SK-N-SH (cell line): ENCODE data around the gene NECTIN1. TPM values are rescaled to one million over a fixed set of nuclear protein-coding genes. Genes with fewer than 3 reads are reported as not detected.

Experiments used
- CTCF ChIA-PET: fragments of 300-600, 350-600 bp; formaldehyde crosslinking; extraction: SDS; loops from one replicate; lab custom pipeline; 2021; lab: Yijun Ruan, JAX
- POLR2A ChIA-PET: fragments of 350-600 bp; sonication (Branson Sonifier 250); formaldehyde crosslinking; extraction: SDS; loops from one replicate; lab custom pipeline; 2020; ENCODE audit warnings: antibody characterized with exemption, inconsistent platforms; lab: Yijun Ruan, JAX
- DNase-seq: peaks from one replicate; pipeline ENCODE4 v3.0.0; 2012
- H2AFZ ChIP-seq: fragments of 200-600 bp; sonication (generic); 2 replicates; pipeline ENCODE4 v1.8.1; 2016; ENCODE audit warnings: antibody characterized with exemption, mild to moderate bottlenecking, low read depth
- H3F3A ChIP-seq: fragments of 200-600 bp; sonication (generic); replicated peaks from 2 replicates; pipeline ENCODE3; 2016; ENCODE audit warnings: antibody characterized with exemption, mild to moderate bottlenecking; ENCODE audit not compliant: insufficient read depth
- H3K27ac ChIP-seq, 2 experiments: fragments of 200-500 bp in 1 of 2; fragments of 200-600 bp in 1 of 2; sonication (Bioruptor generic) in 1 of 2; sonication (generic), shearing (Covaris generic) in 1 of 2; 2 replicates each; pipeline versions ENCODE4 v1.5.1 to v1.6.1; 2014 to 2016; ENCODE audit warnings: low read depth in 2 of 2, inconsistent platforms in 1 of 2, low read length in 1 of 2, mild to moderate bottlenecking in 1 of 2, mixed read lengths in 1 of 2
- H3K27me3 ChIP-seq: fragments of 200-600 bp; sonication (generic), shearing (Covaris generic); 2 replicates; pipeline ENCODE4 v1.6.1; 2016; ENCODE audit warnings: mixed run types; ENCODE audit not compliant: insufficient read depth
- H3K36me3 ChIP-seq, 2 experiments: fragments of 200-500 bp in 1 of 2; fragments of 200-600 bp in 1 of 2; sonication (Bioruptor generic) in 1 of 2; sonication (generic) in 1 of 2; replicated peaks in 1 of 2; 2 replicates each; pipeline versions ENCODE3 to v1.5.1; 2014 to 2016; ENCODE audit warnings: low read length in 1 of 2, mild to moderate bottlenecking in 1 of 2; ENCODE audit not compliant: insufficient read depth in 2 of 2, control insufficient read depth in 1 of 2
- H3K4me1 ChIP-seq, 2 experiments: fragments of 200-500 bp in 1 of 2; fragments of 200-600 bp in 1 of 2; sonication (Bioruptor generic) in 1 of 2; sonication (generic), shearing (Covaris generic) in 1 of 2; 2 replicates each; pipeline versions ENCODE4 v1.5.1 to v1.6.1; 2014 to 2016; ENCODE audit warnings: low read depth in 1 of 2, low read length in 1 of 2, mixed run types in 1 of 2; ENCODE audit not compliant: insufficient read depth in 2 of 2, control insufficient read depth in 1 of 2
- H3K4me2 ChIP-seq: fragments of 200-600 bp; sonication (generic), shearing (Covaris generic); 2 replicates; pipeline ENCODE4 v1.6.1; 2017; ENCODE audit warnings: mixed run types
- H3K4me3 ChIP-seq, 2 experiments: fragments of 200-500 bp in 1 of 2; fragments of 200-600 bp in 1 of 2; sonication (Bioruptor generic) in 1 of 2; sonication (generic), shearing (Covaris generic) in 1 of 2; 2 replicates each; pipeline versions ENCODE4 v1.5.1 to v1.8.1; 2014 to 2016; ENCODE audit warnings: low read depth in 2 of 2, inconsistent platforms in 1 of 2, low read length in 1 of 2, mild to moderate bottlenecking in 1 of 2, mixed read lengths in 1 of 2, moderate library complexity in 1 of 2
- H3K79me2 ChIP-seq: fragments of 200-600 bp; sonication (generic); 2 replicates; pipeline ENCODE4 v1.8.1; 2017; ENCODE audit warnings: mild to moderate bottlenecking; ENCODE audit not compliant: insufficient read depth
- H3K9ac ChIP-seq: fragments of 200-600 bp; sonication (generic); 2 replicates; pipeline ENCODE4 v1.6.1; 2017; ENCODE audit warnings: mixed run types
- H3K9me2 ChIP-seq: fragments of 200-600 bp; sonication (generic); 2 replicates; pipeline ENCODE4 v1.6.1; 2017; ENCODE audit warnings: mixed run types
- H3K9me3 ChIP-seq: fragments of 200-600 bp; sonication (generic); 2 replicates; pipeline ENCODE4 v1.6.1; 2017; ENCODE audit warnings: mixed run types, mild to moderate bottlenecking, moderate library complexity
- H4K20me1 ChIP-seq: fragments of 200-600 bp; sonication (generic); 2 replicates; pipeline ENCODE4 v1.6.1; 2017; ENCODE audit warnings: mild to moderate bottlenecking, mixed run types; ENCODE audit not compliant: insufficient read depth
- ELF1 ChIP-seq: IDR thresholded peaks from 2 replicates; pipeline ENCODE4 v1.4.0; 2012
- FOXJ3 ChIP-seq: sonication (generic); formaldehyde crosslinking; IDR thresholded peaks from 2 replicates; pipeline ENCODE4 v1.5.1; 2020; ENCODE audit warnings: mild to moderate bottlenecking, missing genetic modification reagents
- JUND ChIP-seq: IDR thresholded peaks from 2 replicates; pipeline ENCODE4 v1.4.0; 2012
- MXI1 ChIP-seq: IDR thresholded peaks from 2 replicates; pipeline ENCODE4 v1.6.1; 2012; ENCODE audit warnings: mild to moderate bottlenecking, low read depth, low read length, improper control_type of control experiment
- NFIC ChIP-seq: IDR thresholded peaks from 2 replicates; pipeline ENCODE4 v1.4.0; 2012; ENCODE audit warnings: borderline replicate concordance
- RAD21 ChIP-seq: IDR thresholded peaks from 2 replicates; pipeline ENCODE4 v1.6.1; 2012; ENCODE audit warnings: mild to moderate bottlenecking, low read length
- RFX5 ChIP-seq: IDR thresholded peaks from 2 replicates; pipeline ENCODE4 v1.6.1; 2012; ENCODE audit warnings: mild to moderate bottlenecking, improper control_type of control experiment, low read length
- RXRA ChIP-seq: IDR thresholded peaks from 2 replicates; pipeline ENCODE4 v1.4.0; 2012; ENCODE audit warnings: low read depth, mild to moderate bottlenecking, borderline replicate concordance
- SMC3 ChIP-seq: IDR thresholded peaks from 2 replicates; pipeline ENCODE4 v1.6.1; 2012; ENCODE audit warnings: low read depth, low read length, improper control_type of control experiment
- TAF1 ChIP-seq: IDR thresholded peaks from 2 replicates; pipeline ENCODE4 v1.6.1; 2012; ENCODE audit warnings: low read depth, mild to moderate bottlenecking, low read length, moderate library complexity, borderline replicate concordance
- TEAD4 ChIP-seq: IDR thresholded peaks from 2 replicates; pipeline ENCODE4 v1.4.0; 2012; ENCODE audit warnings: mild to moderate bottlenecking, borderline replicate concordance; ENCODE audit not compliant: insufficient read depth
- WGBS: methylation state at CpG from one replicate; pipeline ENCODE4 v1.1.6; 2017; ENCODE audit warnings: low lambda C conversion rate; 5-methylcytosine and 5-hydroxymethylcytosine counted together
- polyA plus RNA-seq, 3 experiments: library from polyadenylated mRNA; depleted of rRNA; stranded (reverse); fragments of >200 nt; gene quantifications; 2 replicates each; pipeline ENCODE4 v1.2.3, GENCODE V29; 2012

The NECTIN1 gene
- polyA plus RNA-seq, 1 of the 3 experiments (the other 2 are of a cell fraction) = 9.1 TPM

DNA sequence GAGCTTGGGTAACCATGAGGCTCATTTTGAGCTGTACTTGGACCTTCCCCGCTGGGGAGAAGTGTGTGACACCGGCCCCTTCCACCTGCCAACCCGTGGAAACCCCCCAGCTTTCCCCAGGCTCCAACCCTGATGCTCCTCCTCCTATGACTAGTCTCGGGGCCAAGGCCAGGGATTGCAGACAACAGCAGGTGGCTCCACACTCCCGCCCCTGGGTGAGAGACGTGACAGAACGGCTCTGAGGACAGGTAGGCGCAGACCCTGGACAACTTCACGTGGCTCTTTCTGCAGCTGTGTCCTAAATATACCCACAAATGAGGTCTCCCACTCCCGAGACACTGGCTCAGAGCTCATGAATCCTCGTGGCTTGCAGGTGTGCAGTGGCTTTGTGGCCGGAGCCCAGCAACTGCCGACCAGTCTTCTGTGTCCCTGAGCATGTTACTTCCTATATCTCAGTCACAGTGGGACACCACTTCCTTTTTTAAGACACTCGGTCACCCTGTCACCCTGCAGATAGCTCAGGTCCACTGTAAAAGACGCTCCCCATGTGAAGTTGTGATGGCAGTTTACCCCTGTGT, 55.2 kb downstream of the NECTIN1 start:
- H3K27me3 ChIP-seq = no peaks in the 10 kb centered on the region
- no peak overlapping the region for H3K9ac ChIP-seq
- H3K4me2 ChIP-seq = no peak overlapping the region
- peaks cover 10 to 35% of the 10 kb centered on the region in 2 experiments; a peak in 2 of 4 replicates for H3K4me1 ChIP-seq
- H3K27ac ChIP-seq = peak overlapping the region in 1 of 2 experiments; percentile 93; a peak in 1 of 4 replicates
- H3K4me3 ChIP-seq = no peak overlapping the region
- peaks cover 0 to 6% of the 10 kb centered on the region in 2 experiments for H3K36me3 ChIP-seq
- H3K9me3 ChIP-seq = no peaks in the 10 kb centered on the region
- TF ChIP-seq SMC3 = 0 out of 2 replicates have a peak, but pooled peaks have one; percentile 2
- no peak for TF ChIP-seq ELF1
- TF ChIP-seq RAD21 = 0 out of 2 replicates have a peak, but pooled peaks have one; percentile 15
- TF ChIP-seq TAF1 = no peak
- TF ChIP-seq, all 33 proteins: peak for 2
- Histone ChIP-seq H2AFZ (no peak overlapping the region), H3F3A (no peaks in the 10 kb centered on the region), H3K9me2 (no peaks in the 10 kb centered on the region), H4K20me1 (no peaks in the 10 kb centered on the region), H3K79me2 (no peaks in the 10 kb centered on the region)
- ChIA-PET CTCF (interaction anchor here (1.0 to 7.1 kb wide), 6 partner anchors 7 to 55 kb away, joined by 3 to 44 read pairs (median 8); partner anchors contain the start of gene NECTIN1), POLR2A (interaction anchor here (1.1 to 1.9 kb wide), 2 partner anchors 55 to 432 kb away, joined by 3 to 5 read pairs; partner anchors contain the start of gene NECTIN1)
- 91% methylated on average over 13 of the region's 15 CpGs for WGBS
- DNase-seq = no peak

GRCh38 chr11:119673052-119673758, 55.8 kb downstream of the NECTIN1 start:
- DNase-seq = no peak
- H3K27ac ChIP-seq = peak overlapping the region in 1 of 2 experiments; percentile 93; a peak in 2 of 4 replicates
- ChIA-PET POLR2A (interaction anchor here (1.1 to 1.9 kb wide), 2 partner anchors 56 to 432 kb away, joined by 3 to 5 read pairs; partner anchors contain the start of gene NECTIN1), CTCF (interaction anchor here (1.1 to 7.1 kb wide), 4 partner anchors 10 to 56 kb away, joined by 4 to 44 read pairs (median 12); partner anchors contain the start of gene NECTIN1)
- H3K9me3 ChIP-seq = no peaks in the 10 kb centered on the region
- H4K20me1 ChIP-seq = no peaks in the 10 kb centered on the region
- no peaks in the 10 kb centered on the region for H3F3A ChIP-seq
- H3K4me1 ChIP-seq = peaks cover 10 to 35% of the 10 kb centered on the region in 2 experiments; a peak in 2 of 4 replicates
- no peak overlapping the region for H2AFZ ChIP-seq
- no peak for TF ChIP-seq JUND
- no peak for TF ChIP-seq MXI1
- no peak for TF ChIP-seq TEAD4
- no peak for TF ChIP-seq RXRA
- no peak for TF ChIP-seq RFX5
- no peak for TF ChIP-seq FOXJ3
- no peak for TF ChIP-seq NFIC
- no peak overlapping the region for H3K9ac ChIP-seq
- no peaks in the 10 kb centered on the region for H3K9me2 ChIP-seq
- no peaks in the 10 kb centered on the region for H3K79me2 ChIP-seq
- no peak overlapping the region for H3K4me2 ChIP-seq
- peaks cover 0 to 6% of the 10 kb centered on the region in 2 experiments for H3K36me3 ChIP-seq
- 95% methylated on average over 8 of the region's 13 CpGs for WGBS
- H3K27me3 ChIP-seq = no peaks in the 10 kb centered on the region
- H3K4me3 ChIP-seq = no peak overlapping the region
